HG03442 (cell line): ENCODE measurements around the gene AK5.
A peak's percentile ranks its signal among the peaks of the same experiment; 100 is the strongest.
"Not testable (repeated sequence)": the region's sequence is repeated elsewhere in the genome, so short reads cannot be mapped to it uniquely, and the experiment has no call there.

Experiments used
- ATAC-seq: cut with Tn5 transposase; IDR thresholded peaks from one replicate; pipeline ENCODE4 v1.9.1; 2021; ENCODE audit warnings: mild to moderate bottlenecking, moderate library complexity; ENCODE audit not compliant: unreplicated experiment

AK5 gene

GRCh38 chr1:77283701-77284425 is 2.0 kb downstream of the AK5 start:
- ATAC-seq, result no peak

DNA sequence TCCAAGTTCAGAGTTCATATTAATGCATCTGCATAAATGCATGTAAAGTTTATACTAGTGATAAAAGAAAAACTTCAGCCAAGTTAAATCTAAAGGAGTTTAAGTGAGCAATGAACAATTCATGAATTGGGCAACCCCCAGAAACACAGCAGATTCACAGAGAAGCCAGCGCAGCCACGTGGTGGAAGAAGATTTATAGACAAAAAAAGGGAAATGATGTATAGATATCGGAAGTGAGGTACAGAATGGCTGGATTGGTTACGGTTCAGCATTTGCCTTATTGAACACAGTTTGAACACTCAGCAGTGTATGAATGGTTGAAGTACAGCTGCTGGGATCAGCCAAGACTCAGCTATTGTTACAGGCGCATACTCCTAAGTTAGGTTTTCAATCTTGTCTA is 5.7 kb downstream of the AK5 start:
- no peak for ATAC-seq

DNA sequence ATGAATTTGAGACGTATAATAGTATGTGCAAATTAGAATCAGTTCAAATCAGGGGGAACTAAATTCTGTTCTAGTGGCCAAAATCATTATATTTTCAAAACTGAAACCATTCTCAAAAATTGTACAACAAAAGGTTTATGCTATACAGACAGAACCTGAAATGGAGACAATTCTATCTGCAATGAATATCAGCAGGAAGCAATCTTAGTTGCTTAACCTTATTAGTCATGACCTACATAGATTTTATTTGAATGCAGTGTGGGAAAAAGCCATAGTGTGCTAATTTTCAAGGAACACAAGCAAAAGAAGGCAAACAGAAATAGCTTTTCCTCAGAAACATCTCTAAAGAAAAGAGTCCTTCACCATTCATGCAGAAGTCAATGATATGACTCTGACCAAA is 6.5 kb downstream of the AK5 start:
- no peak for ATAC-seq

DNA sequence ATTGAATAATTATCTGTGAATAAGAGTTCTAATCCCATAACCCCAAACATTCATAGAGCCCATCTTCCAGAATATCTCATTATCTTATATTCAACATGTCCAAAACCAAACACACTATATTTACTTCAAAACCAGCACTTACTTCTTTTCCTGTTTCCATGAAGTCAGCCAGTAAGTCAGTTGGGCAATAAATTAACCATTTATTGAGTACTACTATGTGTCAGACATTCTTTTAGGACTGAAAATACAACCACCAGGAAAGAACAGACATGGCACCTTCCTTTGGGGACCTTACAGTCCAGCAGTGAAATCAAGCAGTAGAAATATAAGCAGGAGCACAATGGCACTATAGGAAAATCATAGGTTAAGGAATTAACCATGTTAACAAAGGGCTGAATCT is 8.8 kb downstream of the AK5 start:
- no peak for ATAC-seq

DNA sequence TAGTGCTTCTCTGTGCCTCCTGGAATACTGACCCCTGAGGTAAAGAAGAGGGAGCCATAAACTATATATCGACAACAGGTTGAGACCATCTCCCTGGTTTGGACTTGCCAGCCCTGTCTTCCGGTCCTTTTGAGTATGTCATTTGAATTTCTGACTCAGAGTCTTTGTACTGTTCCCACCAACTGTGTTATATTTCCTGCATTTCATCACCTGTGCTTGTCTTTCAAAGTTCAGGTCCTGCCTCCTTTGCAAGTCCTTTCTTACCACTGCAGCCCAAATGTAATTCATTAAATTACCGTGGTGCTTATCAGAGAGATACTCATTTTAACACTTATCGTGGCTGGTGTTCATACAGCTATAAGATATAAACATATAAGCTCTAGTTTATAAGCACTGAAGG is 10.7 kb downstream of the AK5 start:
- no peak for ATAC-seq

GRCh38 chr1:77300566-77300965 is 18.7 kb downstream of the AK5 start:
- no peak for ATAC-seq

DNA sequence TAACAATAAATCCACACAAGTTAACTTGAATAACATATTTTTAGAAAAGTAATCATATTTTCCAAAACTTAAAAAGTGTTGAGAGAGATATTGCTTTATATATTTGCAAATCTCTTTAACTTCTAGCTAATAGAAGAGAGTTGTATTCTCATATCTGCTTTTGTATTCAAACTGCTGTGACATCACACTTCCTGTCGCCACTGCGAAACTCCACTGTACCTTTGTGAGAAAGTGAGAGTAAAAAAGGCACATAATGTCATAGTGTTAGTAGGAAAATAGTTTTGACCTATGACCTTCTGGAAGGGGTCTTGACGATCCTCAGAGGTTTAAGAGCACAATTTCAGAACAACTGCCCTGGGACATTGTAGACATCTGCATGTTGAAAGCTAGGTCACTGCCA is 21.6 kb downstream of the AK5 start:
- ATAC-seq, result no peak

- no peak for ATAC-seq
These were observed 27.2 kb downstream of the AK5 start for GRCh38 chr1:77308889-77309621.

GRCh38 chr1:77310924-77311323 is 29.1 kb downstream of the AK5 start:
- no peak for ATAC-seq

DNA sequence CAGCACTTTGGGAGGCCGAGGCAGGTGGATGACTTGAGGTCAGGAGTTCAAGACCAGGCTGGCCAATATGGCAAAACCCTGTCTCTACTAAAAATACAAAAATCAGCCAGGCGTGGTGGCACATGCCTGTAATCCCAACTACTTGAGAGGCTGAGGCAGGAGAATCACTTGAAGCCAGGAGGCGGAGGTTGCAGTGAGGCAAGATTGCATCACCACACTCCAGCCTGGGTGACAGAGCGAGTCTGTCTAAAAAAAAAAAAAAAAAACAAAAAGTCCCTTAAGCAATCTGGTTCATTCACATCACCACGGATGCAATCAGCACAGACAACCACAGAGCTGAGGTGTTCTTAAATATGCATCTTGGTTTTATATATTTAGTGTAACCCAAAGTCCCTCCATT is 30.5 kb downstream of the AK5 start:
- not testable (repeated sequence) for ATAC-seq

GRCh38 chr1:77313491-77313890 is 31.7 kb downstream of the AK5 start:
- ATAC-seq, result peak; percentile 49

DNA sequence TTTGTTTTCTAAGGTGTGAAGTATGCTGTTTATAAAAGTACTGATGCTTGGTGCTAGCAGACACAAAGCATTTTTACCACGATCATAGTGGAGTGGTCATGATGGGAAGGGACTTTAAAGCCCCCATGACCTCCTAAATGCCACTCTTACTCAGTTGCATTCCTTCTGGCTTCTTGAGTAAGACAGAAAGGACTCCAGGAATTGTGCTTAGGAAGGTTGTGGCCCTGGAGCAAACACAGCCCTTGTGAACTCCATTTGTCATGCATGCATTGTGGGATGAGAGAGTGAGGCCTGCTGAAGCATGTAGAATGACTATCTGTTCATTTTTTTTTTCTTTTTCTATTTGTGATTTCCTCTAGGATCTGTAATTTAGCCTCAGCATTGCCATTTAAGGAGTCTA is 34.2 kb downstream of the AK5 start:
- no peak for ATAC-seq

DNA sequence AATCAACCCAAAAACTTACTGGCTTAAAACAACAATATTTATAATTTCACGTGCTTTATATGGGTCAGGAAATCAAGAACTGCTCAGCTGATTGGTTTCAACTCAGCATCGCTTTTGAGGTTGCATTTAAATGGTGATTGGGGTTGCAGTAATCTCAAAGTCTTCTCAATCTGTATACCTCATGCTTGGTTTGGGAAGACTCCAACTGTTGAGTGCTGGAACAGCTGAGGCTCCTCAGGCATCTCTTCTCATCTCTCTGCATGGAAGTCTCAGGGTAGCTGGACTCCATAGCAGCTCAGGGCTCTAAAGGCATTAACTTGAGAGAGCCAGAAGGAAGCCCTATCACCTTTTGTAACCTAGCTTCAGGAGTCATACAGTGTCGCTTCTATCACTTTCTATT is 35.1 kb downstream of the AK5 start:
- no peak for ATAC-seq

GRCh38 chr1:77319036-77319705 is 37.4 kb downstream of the AK5 start:
- ATAC-seq, result no peak

GRCh38 chr1:77322061-77322900 is 40.5 kb downstream of the AK5 start:
- no peak for ATAC-seq

- ATAC-seq, result no peak
These were observed 51.7 kb downstream of the AK5 start for GRCh38 chr1:77333501-77333900.

- ATAC-seq, result no peak
These were observed 54.9 kb downstream of the AK5 start for GRCh38 chr1:77336729-77337128.

DNA sequence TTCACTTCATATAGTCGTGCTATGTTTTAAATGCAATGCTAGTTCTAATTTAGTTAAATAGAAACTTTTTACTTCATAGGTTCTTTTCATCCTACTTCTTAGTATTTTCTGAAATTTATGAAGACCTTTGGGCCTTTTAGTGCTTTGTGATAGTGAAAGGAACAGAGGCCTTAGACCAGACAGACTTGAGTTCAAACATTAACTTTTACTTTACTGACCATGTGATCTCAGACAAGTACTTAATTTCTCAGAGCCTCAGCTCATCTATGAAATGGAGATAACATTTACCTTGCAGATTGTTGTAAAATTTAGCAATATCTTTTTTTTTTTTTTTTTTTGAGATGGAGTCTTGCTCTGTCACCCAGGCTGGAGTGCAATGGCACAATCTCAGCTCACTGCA is 57.5 kb downstream of the AK5 start:
- ATAC-seq, result no peak

- no peak for ATAC-seq
These were observed 59.4 kb downstream of the AK5 start for GRCh38 chr1:77341195-77341594.

- ATAC-seq, result no peak
These were observed 60.9 kb downstream of the AK5 start for GRCh38 chr1:77342745-77343144.

- ATAC-seq, result no peak
These were observed 65.8 kb downstream of the AK5 start for GRCh38 chr1:77347646-77348045.
